Right atrium auricular region (tissue), 2 donors: ENCODE results near the gene CCT5. TPM values are rescaled to one million over a fixed set of nuclear protein-coding genes. Genes with fewer than 3 reads are reported as not detected.

Source experiments
- DNase-seq: peaks from one replicate; pipeline ENCODE4 v3.0.0-alpha.2; 2019; ENCODE audit warnings: low spot score
- H3K27ac ChIP-seq, 2 donors: fragments of 200-600 bp; sonication (generic); 1 replicate in 1 of 2; 2 replicates in 1 of 2; pipeline ENCODE4 v1.5.1; 2016 to 2019
- H3K27me3 ChIP-seq, 2 donors: fragments of 200-600 bp; sonication (generic); one replicate each; pipeline versions ENCODE4 v1.5.1 to v1.6.0; 2017 to 2019
- H3K36me3 ChIP-seq: fragments of 200-600 bp; sonication (generic); one replicate; pipeline ENCODE4 v1.5.1; 2016
- H3K4me1 ChIP-seq, 2 donors: fragments of 200-600 bp; sonication (generic); one replicate each; pipeline versions ENCODE4 v1.5.1 to v1.6.0; 2017 to 2019
- H3K4me3 ChIP-seq, 2 donors: fragments of 200-600 bp; sonication (generic); 1 replicate in 1 of 2; 2 replicates in 1 of 2; pipeline ENCODE4 v1.5.1; 2017 to 2019; ENCODE audit warnings: mild to moderate bottlenecking in 1 of 2, moderate library complexity in 1 of 2
- H3K9me3 ChIP-seq, 2 donors: fragments of 200-600 bp; sonication (generic); one replicate each; pipeline ENCODE4 v1.5.1; 2019
- total RNA-seq, 2 donors: library from RNA; depleted of rRNA; stranded (reverse); fragments of >200 nt; gene quantifications; one replicate each; pipeline ENCODE4 v1.1.0, GENCODE V29; 2016
- TF ChIP-seq, protein P1 (sequence below), 2 donors: fragments of 200-600 bp; sonication (generic); IDR thresholded peaks; one replicate each; pipeline ENCODE4 v1.5.1; 2019; ENCODE audit warnings: antibody characterized with exemption in 2 of 2

The CCT5 gene
- 100 to 1,000 TPM in 1 of 2 donors, 10 to 100 TPM in 1; 88.4 to 140 TPM for total RNA-seq

DNA sequence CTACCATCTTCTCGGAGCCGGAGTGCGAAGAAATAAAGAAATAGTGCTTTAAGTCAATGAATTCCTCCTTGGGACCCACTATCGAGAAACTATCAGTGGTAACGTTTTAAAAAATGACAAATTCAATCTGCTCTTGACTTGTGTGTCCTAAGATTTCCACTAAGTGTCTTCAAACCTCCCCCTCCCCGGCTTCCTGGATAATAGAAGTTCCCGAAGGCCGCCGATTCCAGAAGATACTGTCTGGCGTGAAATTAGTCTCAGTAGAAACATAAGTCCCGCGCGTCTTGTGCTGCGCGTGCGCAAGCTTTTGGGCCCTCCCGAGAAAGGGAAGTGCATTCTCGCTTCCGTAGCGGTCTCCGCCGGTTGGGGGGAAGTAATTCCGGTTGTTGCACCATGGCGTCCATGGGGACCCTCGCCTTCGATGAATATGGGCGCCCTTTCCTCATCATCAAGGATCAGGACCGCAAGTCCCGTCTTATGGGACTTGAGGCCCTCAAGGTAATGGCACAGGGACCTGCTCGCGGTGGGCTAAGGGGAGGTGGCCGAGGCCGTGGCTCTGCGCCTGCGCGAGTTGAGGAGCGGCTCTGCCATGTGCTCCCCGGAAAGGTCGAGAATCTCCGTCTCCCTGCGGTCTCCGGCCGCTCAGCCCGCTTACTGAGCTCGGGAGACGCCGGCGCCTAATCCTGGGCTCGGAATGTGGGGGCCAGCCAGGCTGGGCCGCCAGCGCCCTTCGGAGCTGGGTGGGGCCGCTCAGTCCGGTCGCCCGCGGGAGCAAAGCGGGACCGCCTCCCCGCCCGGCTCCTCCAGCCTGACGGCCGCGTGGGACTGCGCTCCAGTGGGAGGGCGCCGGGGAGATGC, at the start of gene CCT5:
CCT5 (plus strand) TSS at position 333 of the 858 bp plus-strand sequence; CDS start at position 394, 61 bp downstream.
- Histone ChIP-seq H3K27ac (peak within 1 kb of the TSS; percentile 95 to 96), H3K36me3 (peaks cover 10% of the 10 kb centered on the region), H3K4me3 (peak within 1 kb of the TSS; percentile 93 to 99), H3K4me1 (peaks cover 0 to 25% of the 10 kb centered on the region in 2 donors), H3K9me3 (no peaks in the 10 kb centered on the region), H3K27me3 (no peaks in the 10 kb centered on the region)
- peak; percentile 94 for DNase-seq
- TF ChIP-seq, protein P1, sequence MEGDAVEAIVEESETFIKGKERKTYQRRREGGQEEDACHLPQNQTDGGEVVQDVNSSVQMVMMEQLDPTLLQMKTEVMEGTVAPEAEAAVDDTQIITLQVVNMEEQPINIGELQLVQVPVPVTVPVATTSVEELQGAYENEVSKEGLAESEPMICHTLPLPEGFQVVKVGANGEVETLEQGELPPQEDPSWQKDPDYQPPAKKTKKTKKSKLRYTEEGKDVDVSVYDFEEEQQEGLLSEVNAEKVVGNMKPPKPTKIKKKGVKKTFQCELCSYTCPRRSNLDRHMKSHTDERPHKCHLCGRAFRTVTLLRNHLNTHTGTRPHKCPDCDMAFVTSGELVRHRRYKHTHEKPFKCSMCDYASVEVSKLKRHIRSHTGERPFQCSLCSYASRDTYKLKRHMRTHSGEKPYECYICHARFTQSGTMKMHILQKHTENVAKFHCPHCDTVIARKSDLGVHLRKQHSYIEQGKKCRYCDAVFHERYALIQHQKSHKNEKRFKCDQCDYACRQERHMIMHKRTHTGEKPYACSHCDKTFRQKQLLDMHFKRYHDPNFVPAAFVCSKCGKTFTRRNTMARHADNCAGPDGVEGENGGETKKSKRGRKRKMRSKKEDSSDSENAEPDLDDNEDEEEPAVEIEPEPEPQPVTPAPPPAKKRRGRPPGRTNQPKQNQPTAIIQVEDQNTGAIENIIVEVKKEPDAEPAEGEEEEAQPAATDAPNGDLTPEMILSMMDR (IDR thresholded peaks at IDR 0.05): no peak

- H3K9me3 ChIP-seq: peaks cover 0 to 15% of the 10 kb centered on the region in 2 donors
- TF ChIP-seq, protein P1 (IDR thresholded peaks at IDR 0.05): no peak
- no peaks in the 10 kb centered on the region for H3K36me3 ChIP-seq
- no peaks in the 10 kb centered on the region for H3K27me3 ChIP-seq
- no peak overlapping the region for H3K27ac ChIP-seq
- DNase-seq: no peak
- no peak overlapping the region for H3K4me3 ChIP-seq
- no peaks in the 10 kb centered on the region for H3K4me1 ChIP-seq
Measured at GRCh38 chr5:10201223-10201868, 48.7 kb upstream of the CCT5 start.

GRCh38 chr5:10202089-10202910, 47.8 kb upstream of the CCT5 start:
- Histone ChIP-seq H3K27me3 (no peaks in the 10 kb centered on the region), H3K4me1 (no peaks in the 10 kb centered on the region), H3K36me3 (no peaks in the 10 kb centered on the region), H3K9me3 (peaks cover 0 to 15% of the 10 kb centered on the region in 2 donors), H3K27ac (no peak overlapping the region), H3K4me3 (no peak overlapping the region)
- TF ChIP-seq, protein P1 (IDR thresholded peaks at IDR 0.05): no peak
- no peak for DNase-seq

GRCh38 chr5:10209004-10209403, 41.1 kb upstream of the CCT5 start:
- Histone ChIP-seq H3K36me3 (no peaks in the 10 kb centered on the region), H3K27me3 (no peaks in the 10 kb centered on the region), H3K9me3 (no peaks in the 10 kb centered on the region), H3K27ac (no peak overlapping the region), H3K4me3 (no peak overlapping the region), H3K4me1 (no peaks in the 10 kb centered on the region)
- DNase-seq: no peak
- TF ChIP-seq, protein P1 (IDR thresholded peaks at IDR 0.05): no peak

- no peak for DNase-seq
- Histone ChIP-seq H3K4me1 (no peaks in the 10 kb centered on the region), H3K36me3 (no peaks in the 10 kb centered on the region), H3K9me3 (no peaks in the 10 kb centered on the region), H3K27me3 (no peaks in the 10 kb centered on the region), H3K4me3 (no peak overlapping the region), H3K27ac (no peak overlapping the region)
- TF ChIP-seq, protein P1 (IDR thresholded peaks at IDR 0.05): no peak
Measured at GRCh38 chr5:10213316-10213715, 36.8 kb upstream of the CCT5 start.
